ENCODE measurements around the gene CALD1.

DNA sequence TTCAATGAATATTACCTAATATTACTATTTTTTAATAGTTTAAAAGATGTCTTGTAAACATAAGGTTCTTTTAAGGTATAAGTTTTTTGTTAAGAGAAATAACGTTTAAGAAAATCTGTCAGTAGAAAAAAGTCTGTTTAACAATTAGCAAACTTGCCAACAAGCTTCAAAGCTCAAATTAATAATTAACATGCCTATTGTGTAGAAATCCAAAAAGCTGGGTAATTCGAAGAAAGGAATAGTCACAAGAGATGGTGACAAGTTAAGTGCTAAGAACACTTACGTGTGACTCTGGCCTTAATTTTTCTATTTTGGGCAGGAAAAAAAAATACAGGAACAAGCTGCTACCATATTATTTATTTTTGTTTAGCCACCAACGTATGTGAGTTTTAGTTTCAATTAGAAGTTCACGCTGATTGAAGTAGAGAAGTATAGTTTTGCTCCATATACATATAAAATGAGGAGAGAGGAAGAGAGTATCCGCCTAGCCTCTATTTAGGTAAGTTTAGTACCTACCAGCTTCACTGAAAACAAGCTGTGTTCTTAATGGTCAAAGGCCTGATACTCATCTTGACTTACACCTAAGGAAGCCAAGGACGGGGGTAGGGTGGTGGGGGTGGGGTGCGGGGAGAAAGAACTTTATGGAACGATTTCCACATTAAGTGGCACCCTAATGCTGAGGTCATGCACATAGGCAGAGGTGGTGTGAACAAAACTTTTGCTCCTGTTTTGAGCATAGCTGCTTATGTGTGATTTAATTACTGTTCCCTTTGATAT, 163.4 kb downstream of the CALD1 start:
- TF ChIP-seq, protein P1, sequence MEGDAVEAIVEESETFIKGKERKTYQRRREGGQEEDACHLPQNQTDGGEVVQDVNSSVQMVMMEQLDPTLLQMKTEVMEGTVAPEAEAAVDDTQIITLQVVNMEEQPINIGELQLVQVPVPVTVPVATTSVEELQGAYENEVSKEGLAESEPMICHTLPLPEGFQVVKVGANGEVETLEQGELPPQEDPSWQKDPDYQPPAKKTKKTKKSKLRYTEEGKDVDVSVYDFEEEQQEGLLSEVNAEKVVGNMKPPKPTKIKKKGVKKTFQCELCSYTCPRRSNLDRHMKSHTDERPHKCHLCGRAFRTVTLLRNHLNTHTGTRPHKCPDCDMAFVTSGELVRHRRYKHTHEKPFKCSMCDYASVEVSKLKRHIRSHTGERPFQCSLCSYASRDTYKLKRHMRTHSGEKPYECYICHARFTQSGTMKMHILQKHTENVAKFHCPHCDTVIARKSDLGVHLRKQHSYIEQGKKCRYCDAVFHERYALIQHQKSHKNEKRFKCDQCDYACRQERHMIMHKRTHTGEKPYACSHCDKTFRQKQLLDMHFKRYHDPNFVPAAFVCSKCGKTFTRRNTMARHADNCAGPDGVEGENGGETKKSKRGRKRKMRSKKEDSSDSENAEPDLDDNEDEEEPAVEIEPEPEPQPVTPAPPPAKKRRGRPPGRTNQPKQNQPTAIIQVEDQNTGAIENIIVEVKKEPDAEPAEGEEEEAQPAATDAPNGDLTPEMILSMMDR (IDR thresholded peaks at IDR 0.05): no peak
- no peak for TF ChIP-seq ZFX (IDR thresholded peaks at IDR 0.05; ENCODE audit: borderline replicate concordance)
